LHCN-M2 (cell line): ENCODE data around the gene CNTN4. TPM values are rescaled to one million over a fixed set of nuclear protein-coding genes. Genes with fewer than 3 reads are reported as not detected.
"Not testable (repeated sequence)": the region's sequence is repeated elsewhere in the genome, so short reads cannot be mapped to it uniquely, and the experiment has no call there.

Experiments used
- DNase-seq: peaks from one replicate; pipeline ENCODE4 v3.0.0-alpha.2; 2012; ENCODE audit warnings: low read depth
- total RNA-seq: library from RNA; depleted of rRNA; stranded (reverse); fragments of >200 nt; gene quantifications from 2 replicates; pipeline ENCODE4 v1.2.3, GENCODE V29; 2014

CNTN4 gene
- total RNA-seq, 1 experiment from 2014 or later = not detected

GRCh38 chr3:2784627-2785026, 686.0 kb downstream of the CNTN4 start:
- DNase-seq = no peak

- no peak for DNase-seq
These were observed 691.7 kb downstream of the CNTN4 start for GRCh38 chr3:2790266-2790815.

DNA sequence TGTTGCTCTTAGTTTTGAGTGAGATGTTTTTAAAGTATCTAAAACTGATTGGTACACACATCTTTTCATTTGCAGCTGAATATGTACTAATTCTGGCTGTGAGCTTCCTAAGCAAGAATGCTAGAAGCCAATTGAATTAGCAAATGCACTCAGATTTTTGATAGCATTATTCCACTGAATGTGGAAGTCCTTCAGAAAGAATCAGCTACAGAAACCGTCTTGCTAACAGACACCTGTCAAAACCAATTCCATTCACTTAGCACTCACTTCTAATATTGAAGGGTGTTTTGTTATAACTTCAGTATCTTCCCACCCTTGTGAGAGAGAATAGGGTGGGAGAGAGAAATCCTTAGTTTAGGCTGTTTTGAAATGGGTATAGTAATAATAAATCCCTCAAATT, 693.8 kb downstream of the CNTN4 start:
- no peak for DNase-seq

GRCh38 chr3:2793987-2794386, 695.3 kb downstream of the CNTN4 start:
- no peak for DNase-seq

DNA sequence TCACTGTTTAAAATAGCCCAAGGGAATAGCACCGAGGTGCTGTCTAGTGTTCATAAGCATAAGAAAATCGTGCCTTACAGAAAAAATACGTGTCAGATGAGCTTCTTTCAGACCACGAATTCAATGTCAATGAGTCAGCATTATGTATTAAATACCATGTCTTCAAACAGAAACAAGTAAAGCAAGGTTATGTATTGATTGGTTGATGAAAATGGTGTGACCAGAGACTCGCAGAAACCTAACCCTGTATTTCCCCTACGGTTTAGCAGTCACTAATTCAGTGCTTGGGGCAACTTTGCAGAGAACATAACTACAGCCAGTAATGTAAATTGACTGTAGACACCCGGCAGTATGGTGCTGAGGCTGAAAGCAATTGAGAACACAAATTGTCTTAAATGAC, 703.8 kb downstream of the CNTN4 start:
- no peak for DNase-seq

DNA sequence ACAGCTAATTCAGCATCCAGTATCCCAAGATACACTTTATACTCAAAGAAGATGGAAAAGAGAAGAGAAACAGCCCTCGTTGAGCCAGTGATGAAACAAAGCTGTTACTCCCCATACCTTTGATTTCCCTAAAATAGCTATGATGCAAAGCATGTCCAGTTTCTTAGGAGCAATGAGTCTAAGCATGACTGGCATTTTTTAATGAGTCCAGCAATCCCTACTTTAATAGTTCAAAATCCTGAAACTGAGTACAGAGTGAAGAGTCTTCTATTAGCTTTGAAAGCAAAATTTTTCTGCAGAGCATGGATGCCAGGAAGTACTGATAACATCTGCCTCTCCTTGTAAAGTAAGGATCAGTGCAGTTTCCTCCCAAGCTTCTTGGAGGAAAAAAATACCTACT, 708.8 kb downstream of the CNTN4 start:
- no peak for DNase-seq

- no peak for DNase-seq
These were observed 712.1 kb downstream of the CNTN4 start for GRCh38 chr3:2810723-2811122.

DNA sequence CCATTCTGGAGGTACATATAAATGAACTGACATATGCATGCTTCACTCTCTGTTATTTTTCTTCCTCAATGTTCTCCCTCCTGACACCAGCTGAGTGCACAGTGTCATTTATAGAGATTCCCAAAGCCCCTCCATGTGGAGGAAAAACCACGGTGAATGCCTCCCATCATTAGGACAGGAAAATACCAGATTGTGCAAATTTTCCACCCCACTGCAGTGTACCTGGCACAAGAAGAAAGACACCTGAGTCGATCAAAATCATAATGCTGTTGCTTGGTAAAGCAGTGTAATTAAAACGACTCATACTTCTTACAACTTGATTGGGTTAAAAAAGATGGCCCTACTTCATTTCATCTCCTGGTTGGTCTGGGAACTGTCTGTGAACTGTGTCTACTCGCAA, 720.9 kb downstream of the CNTN4 start:
- DNase-seq = no peak

DNA sequence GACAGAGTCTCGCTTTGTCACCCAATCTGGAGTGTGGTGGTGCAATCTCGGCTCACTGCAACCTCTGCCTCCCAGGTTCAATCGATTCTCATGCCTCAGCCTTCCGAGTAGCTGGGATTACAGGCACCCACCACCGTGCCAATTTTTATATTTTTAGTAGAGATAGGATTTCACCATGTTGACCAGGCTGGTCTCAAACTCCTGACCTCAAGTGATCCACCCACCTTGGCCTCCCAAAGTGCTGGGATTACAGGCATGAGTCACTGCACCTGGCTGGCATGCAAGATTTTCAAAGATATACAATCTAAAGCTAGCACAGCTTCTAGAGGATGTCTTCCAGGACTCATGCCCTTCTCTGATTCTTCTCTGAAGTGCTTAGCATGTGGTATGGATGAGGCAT, 722.3 kb downstream of the CNTN4 start:
- not testable (repeated sequence) for DNase-seq

- DNase-seq = no peak
These were observed 723.9 kb downstream of the CNTN4 start for GRCh38 chr3:2822611-2823010.

DNA sequence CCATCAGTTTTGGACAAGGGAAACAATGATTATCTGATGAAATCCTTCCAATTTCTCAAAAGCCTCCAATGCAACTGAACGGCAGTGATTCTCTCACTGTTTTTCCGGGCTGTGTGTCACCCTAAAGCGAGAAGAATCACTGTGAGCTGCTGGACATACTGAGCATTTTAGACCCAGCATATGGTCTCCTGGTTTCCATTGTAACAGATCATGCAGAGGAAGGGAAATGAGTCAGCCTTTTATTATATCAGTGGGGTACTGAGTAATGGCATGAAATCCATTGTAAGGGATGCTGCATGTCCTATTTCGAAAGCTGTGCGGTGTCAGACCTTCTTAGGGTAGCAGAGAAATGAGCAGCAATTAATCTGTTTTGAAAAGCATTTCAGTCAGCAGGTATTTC, 724.4 kb downstream of the CNTN4 start:
- no peak for DNase-seq

- DNase-seq = no peak
These were observed 725.0 kb downstream of the CNTN4 start for GRCh38 chr3:2823437-2824211.

GRCh38 chr3:2826036-2826435, 727.4 kb downstream of the CNTN4 start:
- DNase-seq = no peak

- no peak for DNase-seq
These were observed 727.8 kb downstream of the CNTN4 start for GRCh38 chr3:2826453-2826852.

GRCh38 chr3:2837239-2837638, 738.6 kb downstream of the CNTN4 start:
- no peak for DNase-seq

DNA sequence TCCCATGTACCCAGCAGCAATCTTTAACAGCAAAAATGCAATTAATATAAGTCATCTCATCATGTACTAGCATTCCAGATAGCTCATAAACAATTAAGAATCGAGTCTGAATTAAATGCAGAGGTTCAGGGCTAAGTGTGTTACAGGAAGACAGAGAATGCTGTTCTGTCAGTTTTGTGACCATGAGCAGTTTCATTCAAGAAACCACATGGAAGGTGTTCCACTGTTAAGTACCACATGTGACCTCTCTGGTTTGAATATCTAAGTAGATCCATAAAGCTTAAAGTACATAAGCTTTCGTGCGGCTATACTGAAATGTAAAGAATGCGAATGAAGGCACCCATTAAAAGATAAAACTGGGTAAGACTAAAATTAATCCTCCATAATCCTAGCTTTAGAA, 739.2 kb downstream of the CNTN4 start:
- DNase-seq = no peak

GRCh38 chr3:2838546-2839157, 740.0 kb downstream of the CNTN4 start:
- no peak for DNase-seq

DNA sequence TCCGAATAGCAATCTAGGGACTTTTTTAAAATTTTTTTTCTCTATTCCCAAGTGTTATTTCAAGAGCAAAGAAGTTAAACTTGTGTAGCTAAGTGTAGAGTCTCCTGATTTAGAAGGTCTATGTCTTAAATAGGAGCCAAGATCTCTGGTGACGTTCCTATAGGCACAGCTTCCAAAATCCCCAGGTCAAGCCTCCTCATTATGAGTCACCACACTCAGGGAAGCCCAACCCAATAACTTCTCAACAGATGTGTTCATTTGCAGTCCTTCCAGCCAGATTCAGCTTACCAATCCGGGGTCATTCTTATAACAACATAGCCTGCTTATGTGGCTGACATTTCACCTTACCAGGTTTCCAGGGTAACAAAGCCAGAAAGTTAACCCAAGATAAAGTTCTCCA, 741.2 kb downstream of the CNTN4 start:
- DNase-seq = no peak

GRCh38 chr3:2847062-2847841, 748.6 kb downstream of the CNTN4 start:
- no peak for DNase-seq

DNA sequence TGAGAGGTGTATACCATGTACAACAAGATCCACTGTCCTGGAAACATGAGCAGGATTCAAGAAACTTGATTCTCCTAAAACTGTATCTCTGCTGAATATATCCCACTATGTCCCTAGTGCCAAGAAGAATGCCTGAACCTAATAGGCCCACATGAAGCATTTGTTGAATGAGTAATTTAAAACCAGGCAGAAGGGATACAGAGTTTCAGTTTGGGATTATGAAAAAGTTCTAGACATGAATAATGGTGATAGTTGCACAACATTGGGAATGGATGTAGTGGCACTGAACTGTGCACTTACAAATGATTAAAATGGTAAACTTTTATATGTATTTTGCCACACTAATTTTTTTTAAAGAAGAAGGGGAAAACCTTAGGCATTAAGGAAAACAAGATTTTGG, 750.4 kb downstream of the CNTN4 start:
- DNase-seq = no peak

DNA sequence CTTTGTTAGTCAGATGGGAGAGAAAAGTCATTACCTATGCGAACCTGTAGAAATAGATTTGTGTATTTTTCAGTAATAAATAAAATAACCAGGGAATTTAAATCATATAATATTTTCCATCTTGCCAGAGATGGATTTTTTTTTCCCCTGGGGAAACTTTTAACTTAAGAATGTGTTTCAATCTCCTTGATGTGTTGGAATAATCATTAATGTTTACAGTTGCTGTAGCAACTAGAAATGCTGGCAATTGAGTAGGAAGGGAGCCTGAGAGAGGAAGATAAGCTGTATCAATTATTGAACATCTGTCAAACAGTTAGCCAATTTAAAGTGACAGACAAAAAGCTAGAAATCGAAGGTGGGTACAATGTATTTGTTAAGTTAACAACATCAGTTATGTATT, 752.0 kb downstream of the CNTN4 start:
- no peak for DNase-seq

GRCh38 chr3:2851361-2851760, 752.7 kb downstream of the CNTN4 start:
- no peak for DNase-seq
